ENCODE data around the gene SACS.

GRCh38 chr13:23322353-23323336 lies 110.9 kb downstream of the SACS start:
- no peak for TF ChIP-seq TAF1 (conservative IDR thresholded peaks at IDR 0.05)
- TF ChIP-seq, protein P1, sequence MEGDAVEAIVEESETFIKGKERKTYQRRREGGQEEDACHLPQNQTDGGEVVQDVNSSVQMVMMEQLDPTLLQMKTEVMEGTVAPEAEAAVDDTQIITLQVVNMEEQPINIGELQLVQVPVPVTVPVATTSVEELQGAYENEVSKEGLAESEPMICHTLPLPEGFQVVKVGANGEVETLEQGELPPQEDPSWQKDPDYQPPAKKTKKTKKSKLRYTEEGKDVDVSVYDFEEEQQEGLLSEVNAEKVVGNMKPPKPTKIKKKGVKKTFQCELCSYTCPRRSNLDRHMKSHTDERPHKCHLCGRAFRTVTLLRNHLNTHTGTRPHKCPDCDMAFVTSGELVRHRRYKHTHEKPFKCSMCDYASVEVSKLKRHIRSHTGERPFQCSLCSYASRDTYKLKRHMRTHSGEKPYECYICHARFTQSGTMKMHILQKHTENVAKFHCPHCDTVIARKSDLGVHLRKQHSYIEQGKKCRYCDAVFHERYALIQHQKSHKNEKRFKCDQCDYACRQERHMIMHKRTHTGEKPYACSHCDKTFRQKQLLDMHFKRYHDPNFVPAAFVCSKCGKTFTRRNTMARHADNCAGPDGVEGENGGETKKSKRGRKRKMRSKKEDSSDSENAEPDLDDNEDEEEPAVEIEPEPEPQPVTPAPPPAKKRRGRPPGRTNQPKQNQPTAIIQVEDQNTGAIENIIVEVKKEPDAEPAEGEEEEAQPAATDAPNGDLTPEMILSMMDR (IDR thresholded peaks at IDR 0.05; ENCODE audit: low read depth, low read length, missing input control) = no peak
- TF ChIP-seq EGR1 (IDR thresholded peaks at IDR 0.05; ENCODE audit: low read depth in 2 of 2) = no peak

Data from liver (tissue), 3 donors.